Measurements from ENCODE around the gene FABP7.

The FABP7 gene

DNA sequence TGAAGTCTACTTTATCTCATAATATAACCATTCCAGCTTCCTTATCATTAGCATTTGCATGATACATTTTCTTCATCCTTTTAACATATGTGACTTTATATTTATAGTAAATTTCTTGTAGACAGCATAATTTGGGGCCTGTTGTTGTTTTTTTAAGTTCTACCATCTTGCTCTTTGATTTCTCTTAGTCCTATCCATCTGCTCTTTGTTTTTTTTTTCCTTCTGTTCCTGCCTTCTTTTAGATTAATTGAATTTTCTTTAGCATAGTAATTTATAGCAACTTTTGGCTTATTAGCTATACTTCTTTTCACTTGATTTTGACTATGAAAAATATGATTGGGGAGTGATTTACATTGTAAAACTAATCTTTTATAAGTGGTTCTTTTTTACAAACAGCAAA is 19.2 kb upstream of the FABP7 start:
- DNase-seq: no peak

DNA sequence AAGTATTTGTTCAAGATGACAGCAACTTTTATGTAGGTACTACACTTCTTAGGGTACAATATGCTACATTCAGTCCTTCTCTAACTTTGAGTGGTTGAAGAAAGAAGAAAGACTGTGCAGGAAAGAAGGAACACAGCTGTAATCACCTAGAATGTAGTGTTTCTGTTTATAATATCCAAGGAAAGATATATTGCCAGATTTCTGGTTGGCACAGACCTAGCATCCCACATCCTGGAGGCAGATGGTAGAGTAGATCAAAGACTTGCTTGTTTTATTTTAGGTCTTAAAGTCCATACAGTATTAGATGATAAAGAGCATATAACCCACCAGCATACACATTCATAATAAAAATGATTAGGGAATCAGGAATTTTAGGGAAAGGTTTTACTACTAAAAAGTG is 13.3 kb upstream of the FABP7 start:
- no peak for DNase-seq

- peak in 2 of 3 experiments; percentile 28 to 66 for DNase-seq
These were observed 8.5 kb upstream of the FABP7 start for GRCh38 chr6:122770835-122771601.

DNA sequence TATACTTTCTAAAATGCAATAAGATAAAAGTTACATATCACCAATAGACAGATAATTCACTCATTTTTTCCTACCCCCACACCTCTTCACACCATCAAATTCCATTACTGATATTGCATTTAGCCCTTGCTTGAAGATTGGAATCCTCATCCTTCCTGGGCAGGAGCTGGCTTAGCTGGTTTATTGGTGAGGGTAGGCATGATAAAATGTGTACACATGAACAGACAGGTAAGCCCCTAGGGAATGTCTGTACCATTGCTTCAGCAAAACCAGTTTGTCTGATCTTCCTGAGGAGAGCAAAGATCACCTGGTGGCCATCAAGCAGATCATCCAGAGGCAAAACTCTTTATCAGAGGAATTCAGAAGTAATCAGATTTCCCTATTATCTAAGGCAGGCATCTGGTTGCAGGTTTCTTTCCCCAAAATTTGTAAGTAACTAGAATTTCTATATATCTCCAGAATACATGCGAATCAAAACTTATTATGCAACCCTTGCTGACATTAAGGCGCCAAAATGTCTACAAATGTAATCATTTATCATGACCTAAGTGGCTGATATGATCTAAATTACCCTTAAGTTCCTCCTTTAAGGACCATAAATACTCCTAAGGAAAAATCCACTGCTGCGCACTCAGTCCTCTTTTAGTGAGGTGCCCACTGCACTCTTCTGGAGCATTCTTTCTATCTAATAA is 6.6 kb upstream of the FABP7 start:
- peak in 1 of 3 experiments; percentile 83 for DNase-seq

GRCh38 chr6:122775975-122776374 is 3.5 kb upstream of the FABP7 start:
- DNase-seq: no peak

- DNase-seq: peak in 1 of 3 experiments; percentile 65
These were observed 1.2 kb upstream of the FABP7 start for GRCh38 chr6:122778302-122778701.

GRCh38 chr6:122778985-122779661 is 393 bp upstream of the FABP7 start:
- DNase-seq: peak in 1 of 3 experiments; percentile 93

GRCh38 chr6:122780114-122780513 is 598 bp downstream of the FABP7 start:
- peak in 2 of 3 experiments; percentile 21 to 41 for DNase-seq

- no peak for DNase-seq
These were observed 2.2 kb downstream of the FABP7 start for GRCh38 chr6:122781716-122782115.

GRCh38 chr6:122783401-122783800 is 3.9 kb downstream of the FABP7 start:
- peak in 1 of 3 experiments; percentile 42 for DNase-seq

DNA sequence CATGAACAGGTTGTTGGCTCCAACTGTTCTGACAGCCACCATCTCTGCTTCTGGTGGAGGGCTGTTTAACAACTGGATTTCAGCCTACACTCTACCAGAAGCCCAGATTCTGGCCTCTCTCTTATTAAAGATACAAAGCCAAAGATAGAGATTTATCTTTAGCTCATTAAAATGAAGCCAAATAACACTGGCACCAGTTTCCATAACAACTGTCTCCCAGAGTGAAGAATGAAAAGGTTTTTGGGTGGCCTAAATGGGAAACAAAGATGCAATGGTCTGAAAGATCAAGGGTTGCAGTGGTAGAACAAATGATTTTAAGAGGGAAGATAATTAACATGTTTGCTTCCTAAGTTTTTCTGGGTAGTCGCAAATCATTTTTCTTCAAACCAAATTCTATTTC is 6.4 kb downstream of the FABP7 start:
- DNase-seq: no peak

DNA sequence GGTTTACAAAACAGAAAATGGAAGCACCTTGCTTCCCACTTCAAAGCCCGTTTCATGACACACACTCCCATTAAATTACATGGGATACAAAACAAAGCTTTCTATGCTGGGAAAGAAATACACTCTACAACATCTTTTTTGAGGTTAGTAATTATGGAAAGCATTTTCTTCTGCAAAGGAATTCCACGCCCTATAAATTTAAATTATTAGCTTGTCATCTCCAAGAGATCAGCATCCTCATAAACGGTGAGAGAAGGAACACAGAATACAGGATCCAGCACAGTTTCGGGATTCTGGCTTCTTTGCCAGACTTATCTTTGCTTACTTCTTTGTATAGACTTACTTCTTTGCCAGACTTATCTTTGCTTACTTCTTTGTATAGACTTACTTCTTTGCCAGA is 8.2 kb downstream of the FABP7 start:
- DNase-seq: no peak

DNA sequence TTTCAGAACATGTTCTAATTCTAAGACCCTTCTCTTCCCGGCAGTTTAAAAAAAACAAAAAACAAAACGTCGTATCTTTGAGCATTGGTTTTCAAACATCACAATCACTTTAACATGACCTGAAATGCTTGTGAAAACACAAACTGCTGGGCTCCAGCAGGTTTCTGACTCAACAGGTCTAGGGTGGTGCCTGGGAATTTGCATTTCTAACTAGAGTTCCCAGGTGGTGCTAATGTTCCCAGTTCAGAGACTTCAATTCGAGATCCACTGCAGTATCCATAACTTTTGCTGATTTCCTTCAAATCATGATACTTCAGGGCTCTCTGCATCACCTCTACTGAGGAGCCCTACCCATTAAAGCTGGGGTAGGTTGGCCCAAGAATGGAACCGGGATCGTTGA is 8.7 kb downstream of the FABP7 start:
- no peak for DNase-seq

- DNase-seq: peak in 1 of 3 experiments; percentile 71
These were observed 9.2 kb downstream of the FABP7 start for GRCh38 chr6:122788663-122789181.

DNA sequence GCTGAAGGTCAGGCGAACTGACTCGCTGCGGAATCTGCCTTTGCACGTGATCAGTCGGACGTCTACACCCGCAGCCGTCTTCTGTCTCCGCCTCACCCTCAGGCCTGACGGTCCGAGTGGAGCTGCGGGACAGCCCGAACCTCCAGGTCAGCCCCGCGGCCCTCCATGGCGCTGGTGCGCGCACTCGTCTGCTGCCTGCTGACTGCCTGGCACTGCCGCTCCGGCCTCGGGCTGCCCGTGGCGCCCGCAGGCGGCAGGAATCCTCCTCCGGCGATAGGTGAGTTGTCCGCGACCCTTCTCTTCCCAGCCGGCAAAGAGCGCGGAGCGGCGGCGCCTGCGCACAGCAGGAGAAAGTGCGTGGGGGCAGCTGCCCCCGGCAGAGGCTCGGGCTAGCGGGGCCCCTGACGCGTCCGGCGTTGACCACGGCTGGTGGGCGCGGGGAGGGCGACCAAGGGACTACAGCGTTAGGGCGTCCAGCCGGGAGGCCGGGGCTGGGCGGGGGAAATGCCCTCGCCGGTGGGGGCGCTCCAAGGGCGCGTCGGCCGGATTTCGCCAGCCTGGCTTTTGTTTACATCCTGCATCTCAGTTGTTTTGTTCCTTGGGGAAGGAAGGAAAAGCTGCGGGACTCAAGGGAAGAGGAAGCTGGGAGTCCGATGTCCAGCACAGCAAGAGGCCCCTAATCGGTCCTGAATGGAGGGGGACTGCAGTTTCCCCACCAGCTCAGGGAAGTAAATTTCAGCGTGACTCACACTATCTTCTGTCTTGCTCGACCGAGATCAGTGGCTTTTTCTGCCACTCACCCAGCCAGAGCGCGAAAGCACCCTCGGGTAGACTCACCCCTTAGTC is 9.9 kb downstream of the FABP7 start, which contains the start of gene SMPDL3A:
TSS of gene SMPDL3A (plus strand) at position 77 of the 846 bp plus-strand sequence. CDS start at position 166, 89 bp downstream.
- DNase-seq: peak; percentile 82 to 94 (median 88)

GRCh38 chr6:122790028-122790422 is 10.5 kb downstream of the FABP7 start:
- DNase-seq: peak in 1 of 3 experiments; percentile 76

DNA sequence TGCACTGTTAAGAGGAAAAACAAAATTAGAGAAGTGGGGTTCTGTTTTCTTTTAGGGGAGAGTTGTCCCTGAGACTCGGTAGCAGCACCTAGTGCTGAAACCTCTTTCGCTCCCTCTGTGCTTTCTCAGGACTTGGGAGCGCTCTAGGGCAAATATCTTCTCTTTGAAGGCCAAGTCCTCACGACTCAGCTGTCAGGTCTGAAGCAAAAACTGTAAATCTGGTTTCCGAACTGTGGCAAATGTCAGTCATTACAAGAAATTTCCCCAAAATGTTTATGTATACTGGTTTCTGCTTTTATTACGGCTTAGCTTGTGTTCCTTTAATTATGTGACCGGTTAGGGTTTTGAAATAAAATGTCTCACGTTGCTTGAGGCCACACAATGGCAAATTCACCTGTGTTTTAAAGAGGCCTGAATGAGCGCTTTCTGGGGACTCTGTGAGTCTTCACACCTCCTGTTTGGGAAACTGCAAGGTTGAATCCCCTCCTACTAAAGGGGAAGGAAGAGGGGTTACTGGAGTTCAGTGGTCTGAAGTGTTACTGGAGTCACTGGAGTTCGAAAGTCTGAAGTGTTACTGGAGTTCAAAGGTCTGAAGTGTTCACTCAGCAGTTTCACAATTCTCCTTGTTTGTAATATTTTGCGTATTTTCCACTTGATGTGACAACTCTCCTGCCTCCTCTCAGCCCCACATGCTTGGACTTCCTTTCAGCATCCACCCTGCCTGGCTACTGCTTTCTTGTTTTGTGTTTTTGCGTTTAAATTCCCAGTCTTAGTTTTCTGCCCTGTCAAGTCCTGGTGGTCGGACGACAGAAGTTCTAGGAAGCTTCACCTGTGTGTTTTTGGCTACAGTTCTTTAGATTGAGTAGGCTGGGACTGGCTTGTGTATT is 11.2 kb downstream of the FABP7 start:
- peak; percentile 52 to 65 (median 52) for DNase-seq

GRCh38 chr6:122791310-122791679 is 11.8 kb downstream of the FABP7 start:
- no peak for DNase-seq

DNA sequence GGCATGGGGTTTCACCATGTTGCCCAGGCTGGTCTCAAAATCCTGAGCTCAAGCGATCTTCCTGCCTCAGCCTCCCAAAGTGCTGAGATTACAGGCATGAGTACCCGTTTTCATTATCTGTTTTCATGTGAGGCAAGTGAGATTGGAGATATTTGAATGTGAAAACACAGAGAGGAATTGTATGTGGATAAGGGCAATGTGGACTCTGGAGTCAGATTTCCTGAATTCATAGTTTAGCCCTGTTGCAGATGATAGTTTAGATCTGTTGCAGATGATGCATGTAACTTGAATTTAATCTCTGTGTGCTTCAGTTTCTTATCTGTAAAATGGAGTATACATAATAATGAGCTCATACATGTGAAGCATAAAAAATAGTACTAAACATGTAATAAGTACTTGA is 13.2 kb downstream of the FABP7 start:
- no peak for DNase-seq

GRCh38 chr6:122797537-122797936 is 18.0 kb downstream of the FABP7 start:
- DNase-seq: no peak

GRCh38 chr6:122798099-122798641 is 18.7 kb downstream of the FABP7 start:
- peak; percentile 3 to 53 (median 10) for DNase-seq

Data from NCI-H1417 (cell line).